Mesenchymal stem cell (in vitro differentiated cells and primary cell): Measurements from ENCODE around the gene VPS37B.

Source experiments
- DNase-seq: peaks from one replicate; pipeline ENCODE4 v3.0.0-alpha.2; 2013
- H2AFZ ChIP-seq: one replicate; pipeline ENCODE4 v1.6.1; 2013; ENCODE audit warnings: low read depth, mild to moderate bottlenecking, control low read depth, inconsistent platforms, low read length, moderate library complexity
- H2AK5ac ChIP-seq: 2 replicates; pipeline ENCODE4 v1.6.1; 2013; ENCODE audit warnings: low read length, moderate library complexity, mild to moderate bottlenecking, inconsistent platforms; ENCODE audit not compliant: severe bottlenecking
- H2BK120ac ChIP-seq: one replicate; pipeline ENCODE4 v1.6.1; 2013; ENCODE audit warnings: low read depth, mild to moderate bottlenecking, inconsistent platforms, low read length, moderate library complexity
- H2BK12ac ChIP-seq, 2 experiments: one replicate each; pipeline ENCODE4 v1.6.1; 2013; ENCODE audit warnings: inconsistent platforms in 2 of 2, low read length in 2 of 2, mild to moderate bottlenecking in 2 of 2, moderate library complexity in 2 of 2, control low read depth in 1 of 2
- H2BK15ac ChIP-seq: one replicate; pipeline ENCODE4 v1.6.1; 2013; ENCODE audit warnings: mild to moderate bottlenecking, low read depth, inconsistent platforms; ENCODE audit not compliant: poor library complexity, severe bottlenecking
- H2BK5ac ChIP-seq: 2 replicates; pipeline ENCODE4 v1.6.1; 2013; ENCODE audit warnings: low read depth, mild to moderate bottlenecking, low read length, control low read depth, inconsistent platforms; ENCODE audit not compliant: poor library complexity, severe bottlenecking
- H3K14ac ChIP-seq, 2 experiments: one replicate each; pipeline ENCODE4 v1.6.1; 2013; ENCODE audit warnings: inconsistent platforms in 2 of 2, low read length in 2 of 2, control low read depth in 1 of 2, mild to moderate bottlenecking in 1 of 2, moderate library complexity in 1 of 2
- H3K18ac ChIP-seq, 2 experiments: one replicate each; pipeline ENCODE4 v1.6.1; 2013; ENCODE audit warnings: inconsistent platforms in 2 of 2, low read length in 2 of 2, control low read depth in 1 of 2, low read depth in 1 of 2, mild to moderate bottlenecking in 1 of 2
- H3K23ac ChIP-seq, 2 experiments: one replicate each; pipeline ENCODE4 v1.6.1; 2013; ENCODE audit warnings: inconsistent platforms in 2 of 2, low read length in 2 of 2, mild to moderate bottlenecking in 2 of 2, moderate library complexity in 2 of 2, control low read depth in 1 of 2
- H3K27ac ChIP-seq: 2 replicates; pipeline ENCODE4 v1.5.1; 2013; ENCODE audit warnings: mild to moderate bottlenecking, moderate library complexity, low read length, control low read depth, inconsistent platforms; ENCODE audit not compliant: poor library complexity, severe bottlenecking
- H3K27me3 ChIP-seq, 2 experiments: 2 replicates each; pipeline versions ENCODE4 v1.6.1 to v1.7.0; 2013; ENCODE audit warnings: low read length in 2 of 2, mild to moderate bottlenecking in 2 of 2, moderate library complexity in 2 of 2, control low read depth in 1 of 2, inconsistent platforms in 1 of 2; ENCODE audit not compliant: control insufficient read depth in 1 of 2, insufficient read depth in 1 of 2
- H3K36me3 ChIP-seq, 2 experiments: 2 replicates each; pipeline versions ENCODE4 v1.6.1 to v1.7.0; 2013; ENCODE audit warnings: low read length in 2 of 2, control low read depth in 1 of 2, inconsistent platforms in 1 of 2, low read depth in 1 of 2, mild to moderate bottlenecking in 1 of 2; ENCODE audit not compliant: insufficient read depth in 2 of 2, control insufficient read depth in 1 of 2
- H3K4ac ChIP-seq, 2 experiments: one replicate each; pipeline ENCODE4 v1.6.1; 2013; ENCODE audit warnings: inconsistent platforms in 2 of 2, low read length in 2 of 2, mild to moderate bottlenecking in 2 of 2, moderate library complexity in 2 of 2, control low read depth in 1 of 2, low read depth in 1 of 2
- H3K4me1 ChIP-seq: 2 replicates; pipeline ENCODE4 v1.6.1; 2013; ENCODE audit warnings: low read depth, low read length, control low read depth; ENCODE audit not compliant: control insufficient read depth, insufficient read depth
- H3K4me2 ChIP-seq: 2 replicates; pipeline ENCODE4 v1.6.1; 2013; ENCODE audit warnings: low read length, mild to moderate bottlenecking, inconsistent platforms; ENCODE audit not compliant: poor library complexity, severe bottlenecking
- H3K4me3 ChIP-seq, 2 experiments: 2 replicates each; pipeline versions ENCODE4 v1.5.1 to v1.7.0; 2013; ENCODE audit warnings: low read length in 2 of 2, mild to moderate bottlenecking in 2 of 2, control low read depth in 1 of 2, low read depth in 1 of 2; ENCODE audit not compliant: insufficient read depth in 1 of 2
- H3K79me1 ChIP-seq: replicated peaks from 2 replicates; pipeline ENCODE4 v1.6.1; 2013; ENCODE audit warnings: mild to moderate bottlenecking, control low read depth, low read length, inconsistent platforms; ENCODE audit not compliant: poor library complexity, severe bottlenecking
- H3K9ac ChIP-seq: 2 replicates; pipeline ENCODE4 v1.7.0; 2013; ENCODE audit warnings: mild to moderate bottlenecking, low read length, moderate library complexity
- H3K9me3 ChIP-seq: 2 replicates; pipeline ENCODE4 v1.7.0; 2013; ENCODE audit warnings: mild to moderate bottlenecking, low read length; ENCODE audit not compliant: control insufficient read depth
- H4K8ac ChIP-seq: one replicate; pipeline ENCODE4 v1.6.1; 2013; ENCODE audit warnings: inconsistent platforms, mild to moderate bottlenecking, low read length, moderate library complexity
- H4K91ac ChIP-seq: one replicate; pipeline ENCODE4 v1.6.1; 2013; ENCODE audit warnings: mild to moderate bottlenecking, low read length, inconsistent platforms
- WGBS: methylation state at CpG from one replicate; pipeline ENCODE4 v1.1.7; 2013; ENCODE audit warnings: mixed read lengths; 5-methylcytosine and 5-hydroxymethylcytosine counted together

Gene VPS37B

GRCh38 chr12:122819209-122819785, 76.6 kb downstream of the VPS37B start:
- H3K9ac ChIP-seq: no peak overlapping the region
- WGBS: 86% methylated on average over 10 of the region's 10 CpGs
- no peak overlapping the region for H3K18ac ChIP-seq
- no peak overlapping the region for H3K27ac ChIP-seq
- no peak overlapping the region for H2BK5ac ChIP-seq
- H3K27me3 ChIP-seq: no peaks in the 10 kb centered on the region
- H3K79me1 ChIP-seq: no peaks in the 10 kb centered on the region
- H3K14ac ChIP-seq: no peak overlapping the region
- DNase-seq: no peak
- H2BK15ac ChIP-seq: no peak overlapping the region
- H4K91ac ChIP-seq: no peak overlapping the region
- no peaks in the 10 kb centered on the region for H3K36me3 ChIP-seq
- H3K4me1 ChIP-seq: no peaks in the 10 kb centered on the region
- no peak overlapping the region for H2AK5ac ChIP-seq
- H3K4me3 ChIP-seq: no peak overlapping the region
- H2AFZ ChIP-seq: no peak overlapping the region
- H2BK120ac ChIP-seq: no peak overlapping the region
- H4K8ac ChIP-seq: no peak overlapping the region
- H3K4ac ChIP-seq: no peak overlapping the region
- H2BK12ac ChIP-seq: no peak overlapping the region
- no peak overlapping the region for H3K23ac ChIP-seq
- H3K9me3 ChIP-seq: no peaks in the 10 kb centered on the region
- H3K4me2 ChIP-seq: no peak overlapping the region
